CD4-positive, alpha-beta T cell treated with Interleukin-17A for 4 hours (primary cell): ENCODE data around the gene PLAAT1.

Experiments used
- DNase-seq: peaks from one replicate; pipeline ENCODE4 v3.0.0-alpha.2; 2020; ENCODE audit warnings: mixed read lengths

The PLAAT1 gene

GRCh38 chr3:193240850-193241706 is at the start of gene PLAAT1:
Gene PLAAT1, plus strand, starts transcription at chr3:193241222. Its CDS starts 14,429 bp downstream, at chr3:193255651.
- no peak for DNase-seq

GRCh38 chr3:193194371-193194770 is 46.7 kb upstream of the PLAAT1 start:
- no peak for DNase-seq

DNA sequence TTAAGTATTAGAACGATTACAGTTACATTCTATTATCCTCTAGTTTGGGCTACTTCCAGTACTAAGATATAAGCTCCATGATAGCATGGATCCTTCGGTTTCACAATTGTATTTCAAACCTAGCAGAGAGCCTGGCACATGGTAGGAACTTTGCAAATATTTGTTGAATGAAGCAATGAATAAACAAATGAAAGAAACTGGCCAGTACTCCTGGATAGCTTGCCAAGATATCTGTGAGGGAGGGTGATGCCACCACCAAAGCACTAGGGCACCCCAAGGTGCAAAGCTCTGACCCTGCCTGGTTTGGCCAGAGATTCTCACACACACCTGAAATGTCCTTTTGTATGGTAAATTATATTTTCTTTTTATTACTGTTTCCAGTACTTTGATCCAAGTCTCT is 44.3 kb upstream of the PLAAT1 start:
- DNase-seq = no peak

DNA sequence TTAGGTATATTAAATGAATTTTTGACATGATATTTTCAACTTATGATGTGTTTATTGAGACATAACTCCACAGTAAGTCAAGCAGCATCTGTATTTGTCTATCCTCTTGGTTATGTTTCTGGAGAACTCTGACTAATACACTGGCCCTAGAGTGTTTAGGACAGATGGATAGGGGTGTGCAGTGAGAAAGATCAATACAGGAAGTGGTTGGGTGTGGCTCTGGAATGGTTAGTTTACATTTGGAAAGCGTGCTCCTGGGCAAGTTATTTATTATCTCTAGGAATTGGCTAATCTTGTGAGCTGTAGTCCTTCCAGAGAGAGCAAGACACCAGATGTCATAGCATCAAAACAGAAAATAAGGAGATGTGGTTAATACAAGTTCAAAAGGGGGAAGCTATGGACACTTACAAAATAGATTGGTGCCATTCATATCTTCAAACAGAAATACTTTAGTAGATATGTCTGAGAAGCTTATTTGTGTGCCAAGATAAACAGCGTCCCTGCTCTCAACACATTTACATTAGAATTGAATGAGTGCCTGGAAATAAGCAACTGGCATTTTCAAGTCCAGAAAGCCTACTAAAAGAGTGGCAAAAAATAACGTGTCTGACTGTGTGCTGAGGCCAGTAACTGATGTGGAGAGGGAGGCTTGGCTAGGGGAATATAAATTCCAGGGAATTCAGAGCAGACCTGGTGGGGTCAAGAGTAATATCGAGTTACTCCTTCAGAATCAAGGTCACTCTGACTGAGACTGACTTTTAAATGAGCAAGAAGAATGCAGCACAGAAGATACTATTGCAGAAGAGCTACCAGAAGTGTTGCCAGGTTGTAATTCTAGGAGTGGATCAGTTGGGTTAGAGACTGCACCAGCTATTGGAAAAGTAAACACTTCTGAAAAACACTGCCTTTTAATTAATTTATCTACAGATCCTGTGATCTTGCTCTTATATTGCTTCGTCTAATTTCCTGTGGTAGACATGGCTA is 33.4 kb upstream of the PLAAT1 start:
- DNase-seq = no peak

- DNase-seq = no peak
Measured at GRCh38 chr3:193210618-193211017, 30.4 kb upstream of the PLAAT1 start.

- DNase-seq = no peak
Measured at GRCh38 chr3:193211173-193211572, 29.8 kb upstream of the PLAAT1 start.

- no peak for DNase-seq
Measured at GRCh38 chr3:193211984-193212383, 29.0 kb upstream of the PLAAT1 start.

DNA sequence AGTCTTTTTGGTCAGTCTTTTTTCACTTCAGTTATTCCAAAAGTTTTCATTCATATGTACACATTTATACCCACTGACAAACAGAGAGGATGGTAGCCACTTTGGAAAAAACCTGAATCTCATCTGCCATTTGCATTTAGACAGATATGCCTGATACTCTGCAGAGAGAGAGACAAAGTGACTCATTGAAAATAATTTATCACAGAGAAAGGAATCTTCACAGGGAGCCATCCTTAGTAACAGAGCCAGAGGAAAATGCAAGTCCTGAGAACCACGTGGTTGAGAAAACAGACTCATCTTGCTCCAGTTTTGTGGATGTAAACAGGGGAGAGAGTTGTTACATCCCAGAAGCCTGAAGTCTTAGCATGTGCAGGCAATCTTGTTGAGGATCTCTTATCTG is 28.2 kb upstream of the PLAAT1 start:
- DNase-seq = no peak

- DNase-seq = no peak
Measured at GRCh38 chr3:193214445-193214844, 26.6 kb upstream of the PLAAT1 start.

DNA sequence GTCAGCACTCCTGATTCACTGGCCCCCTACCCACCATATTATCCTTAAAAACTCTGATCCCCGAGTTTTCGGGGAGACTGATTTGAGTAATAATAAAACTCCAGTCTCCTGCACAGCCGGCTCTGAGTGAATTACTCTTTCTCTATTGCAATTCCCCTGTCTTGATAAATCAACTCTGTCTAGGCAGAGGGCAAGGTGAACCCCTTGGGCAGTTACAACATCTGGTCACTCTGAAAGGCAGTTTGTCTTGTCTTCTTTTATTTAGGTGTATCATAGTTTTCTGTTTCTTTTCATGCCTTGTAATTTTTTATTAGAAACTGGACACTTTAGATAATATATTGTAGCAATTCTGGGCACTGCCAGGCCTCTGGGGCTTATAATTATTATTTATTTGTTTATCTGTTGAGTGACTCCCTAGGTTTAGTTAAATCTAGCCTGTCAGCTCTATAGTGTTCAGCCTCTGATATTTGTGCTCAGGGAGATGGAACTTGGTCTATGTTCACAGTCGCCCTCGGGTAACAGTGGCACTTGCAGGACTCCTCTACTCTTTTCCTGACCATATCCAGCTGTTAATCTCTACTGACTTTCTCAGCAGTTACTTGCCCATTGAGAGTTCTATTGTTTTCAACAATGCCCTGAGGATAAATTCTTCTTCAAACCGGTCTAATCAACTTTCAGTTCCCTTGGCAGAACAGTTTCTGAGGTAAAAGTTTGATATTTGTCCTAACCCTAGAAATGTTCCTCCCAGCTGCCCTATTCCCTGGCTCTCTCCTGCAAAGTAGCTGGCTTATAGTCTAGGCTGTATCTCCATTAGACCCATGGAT is 15.5 kb upstream of the PLAAT1 start:
- DNase-seq = no peak

DNA sequence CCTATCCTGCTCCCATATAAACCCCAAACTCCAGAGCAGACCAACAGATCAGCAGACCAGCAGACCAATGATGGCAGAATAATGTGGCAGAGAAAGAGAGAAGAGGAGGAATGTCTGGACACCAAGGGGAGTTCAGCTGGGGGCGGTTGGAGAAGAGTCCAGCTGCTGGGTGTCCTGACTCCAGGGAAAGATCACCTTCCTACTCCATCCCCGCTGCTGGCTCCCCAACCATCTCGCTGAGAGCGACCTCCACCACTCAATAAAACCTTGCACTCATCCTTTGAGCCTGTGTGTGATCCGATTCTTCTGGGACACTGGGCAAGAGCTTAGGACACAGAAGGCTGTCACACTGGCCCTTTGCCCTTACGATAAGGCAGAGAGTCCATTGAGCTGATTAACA is 12.8 kb upstream of the PLAAT1 start:
- DNase-seq = no peak

- DNase-seq = no peak
Measured at GRCh38 chr3:193229851-193230420, 11.1 kb upstream of the PLAAT1 start.

DNA sequence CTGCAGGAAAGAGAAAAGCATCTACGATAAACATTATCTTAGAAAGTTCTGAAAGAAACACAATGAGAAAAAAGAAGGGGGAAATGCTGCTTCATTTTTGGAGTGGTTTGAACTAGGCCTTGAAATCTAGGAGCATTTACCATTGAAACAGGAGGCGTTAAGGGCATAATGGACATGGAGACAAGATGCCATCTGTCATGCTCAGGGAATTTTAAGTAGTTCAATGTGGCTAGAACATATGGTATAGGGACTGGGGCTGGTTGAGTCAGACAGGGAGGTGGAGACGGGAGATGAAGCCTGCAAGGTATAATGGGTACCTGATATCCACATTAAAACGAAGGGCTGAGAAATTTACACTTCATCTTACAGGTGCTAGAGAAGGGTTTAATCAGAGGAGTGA is 10.4 kb upstream of the PLAAT1 start:
- no peak for DNase-seq

- no peak for DNase-seq
Measured at GRCh38 chr3:193231201-193231600, 9.8 kb upstream of the PLAAT1 start.

DNA sequence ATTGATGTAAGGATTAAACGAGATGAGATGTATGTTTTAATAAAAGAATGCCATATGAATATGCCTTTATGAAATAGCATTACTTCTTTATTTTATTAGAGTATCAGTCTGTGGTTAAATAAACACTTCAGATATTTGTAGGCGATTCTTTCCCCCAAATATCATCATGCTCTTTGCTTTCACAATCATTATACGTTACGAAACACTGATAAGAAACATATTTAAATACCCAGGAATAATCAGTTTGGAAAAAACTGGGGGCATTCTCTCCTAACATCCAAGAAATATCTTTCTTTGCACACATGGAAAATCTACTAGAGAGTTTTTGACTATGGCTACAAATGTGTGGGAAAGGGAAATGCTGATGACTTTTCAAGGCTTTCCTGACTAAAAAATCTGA is 4.4 kb upstream of the PLAAT1 start:
- DNase-seq = no peak

DNA sequence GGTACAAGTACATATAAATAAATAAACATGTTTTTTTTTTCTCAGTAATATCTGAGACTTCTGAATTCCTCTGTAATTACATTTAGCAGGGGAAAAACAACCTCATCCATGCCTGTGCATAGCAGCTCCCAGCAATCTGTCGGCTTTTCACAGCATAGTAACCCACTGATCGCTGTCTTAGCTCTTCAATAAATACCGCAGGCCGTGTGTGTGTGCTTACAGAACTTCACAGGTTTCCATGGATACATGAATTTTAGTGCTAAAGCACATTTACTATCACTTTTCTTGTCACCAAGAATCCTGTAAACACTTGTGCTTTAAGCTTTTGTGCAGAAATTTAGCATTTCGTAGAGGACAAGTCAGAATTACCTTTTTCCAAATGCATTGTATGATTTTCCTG is 4.0 kb upstream of the PLAAT1 start:
- no peak for DNase-seq

GRCh38 chr3:193240436-193240849 is 579 bp upstream of the PLAAT1 start:
- DNase-seq = no peak

GRCh38 chr3:193241716-193242115 is 694 bp downstream of the PLAAT1 start:
- DNase-seq = no peak

GRCh38 chr3:193243571-193243970 is 2.5 kb downstream of the PLAAT1 start:
- DNase-seq = no peak

- DNase-seq = no peak
Measured at GRCh38 chr3:193248848-193249468, 7.9 kb downstream of the PLAAT1 start.

GRCh38 chr3:193250492-193250891 is 9.5 kb downstream of the PLAAT1 start:
- no peak for DNase-seq
